OCI-LY7 (cell line): Measurements from ENCODE around the gene RSU1.

ENCODE experiments used
- CTCF ChIP-seq: fragments of 200-600 bp; sonication (generic); conservative IDR thresholded peaks from 2 replicates; pipeline ENCODE4 v1.5.1; 2014; ENCODE audit warnings: mild to moderate bottlenecking, antibody characterized with exemption, low read length, moderate library complexity, mixed read lengths
- EZH2phosphoT487 ChIP-seq: fragments of 200-600 bp; sonication (generic); IDR thresholded peaks from 2 replicates; pipeline ENCODE4 v1.6.1; 2018; ENCODE audit warnings: low read depth, borderline replicate concordance, mild to moderate bottlenecking, mixed run types, antibody characterized with exemption, low read length, moderate library complexity, mixed read lengths

DNA sequence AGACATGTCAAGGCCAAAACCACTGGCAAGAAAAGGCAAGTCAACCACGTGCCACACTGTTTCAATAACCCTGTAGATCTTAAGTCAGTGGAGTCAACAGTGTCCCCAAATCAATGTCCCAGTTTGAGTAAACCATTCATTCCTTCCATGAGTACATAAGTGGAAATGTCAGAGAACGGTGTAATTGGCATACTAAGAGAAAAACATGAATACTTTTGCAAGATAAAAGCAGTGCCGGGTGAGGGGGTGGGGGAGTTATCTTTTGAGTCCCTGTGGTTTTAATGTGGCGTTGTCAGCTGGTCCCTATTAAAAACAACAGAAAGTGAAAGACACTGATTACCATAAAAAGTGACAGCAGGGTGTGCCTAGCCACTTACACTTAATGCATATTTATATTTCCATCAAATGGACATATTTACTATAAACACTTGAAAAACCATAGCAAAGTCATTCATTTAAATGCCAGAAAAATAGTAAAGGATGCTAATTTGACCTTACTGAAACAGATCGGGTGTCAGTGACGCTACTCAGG is 37.8 kb downstream of the RSU1 start:
- no peak for TF ChIP-seq CTCF
- no peak for TF ChIP-seq EZH2phosphoT487
